GM19467 (cell line): ENCODE results near the gene XAGE3.
"Not testable (repeated sequence)": the region's sequence is repeated elsewhere in the genome, so short reads cannot be mapped to it uniquely, and the experiment has no call there.

ENCODE experiments used
- ATAC-seq: cut with Tn5 transposase; IDR thresholded peaks from one replicate; pipeline ENCODE4 v1.9.1; 2021; ENCODE audit warnings: mild to moderate bottlenecking, moderate library complexity; ENCODE audit not compliant: unreplicated experiment

XAGE3 gene, protein sequence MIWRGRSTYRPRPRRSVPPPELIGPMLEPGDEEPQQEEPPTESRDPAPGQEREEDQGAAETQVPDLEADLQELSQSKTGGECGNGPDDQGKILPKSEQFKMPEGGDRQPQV

DNA sequence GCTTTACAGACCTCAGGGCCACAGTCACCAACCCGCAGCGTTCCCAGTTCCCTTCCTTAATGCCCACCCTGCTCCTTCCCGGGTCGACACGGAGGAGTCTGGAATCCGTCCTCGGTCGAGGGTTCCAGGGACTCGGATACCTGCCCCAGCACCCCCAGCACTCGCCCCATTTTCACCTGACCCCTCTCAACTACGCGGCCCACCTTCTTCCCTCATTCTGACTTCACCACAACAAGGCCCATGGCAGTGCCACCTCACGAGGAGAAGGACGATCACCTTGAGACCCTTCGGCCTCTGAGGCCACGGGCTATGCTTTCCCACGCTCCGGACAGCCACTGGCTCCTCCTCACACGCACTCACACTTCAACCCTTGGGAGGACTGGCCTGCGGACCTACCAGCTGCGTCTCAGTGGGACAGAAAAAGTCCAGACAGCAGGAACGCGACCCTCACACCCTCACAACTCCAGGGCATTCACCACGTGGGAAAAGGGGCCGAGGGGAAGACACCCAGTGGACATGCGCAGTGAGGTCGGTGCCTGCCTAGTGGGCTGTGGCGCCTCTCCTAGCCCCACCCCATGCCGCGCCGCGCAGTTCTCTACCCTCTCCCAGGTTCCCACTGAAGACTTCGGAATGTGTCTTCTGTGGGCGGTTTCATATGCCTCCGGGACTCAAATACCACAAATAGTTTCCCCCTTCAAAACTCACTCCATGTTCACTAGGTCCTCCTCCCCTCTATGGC is at the start of gene XAGE3:
TSS of gene XAGE3 (minus strand) at position 474 of the 739 bp plus-strand sequence. CDS start 950 bp downstream, outside the sequence.
- ATAC-seq: no peak

DNA sequence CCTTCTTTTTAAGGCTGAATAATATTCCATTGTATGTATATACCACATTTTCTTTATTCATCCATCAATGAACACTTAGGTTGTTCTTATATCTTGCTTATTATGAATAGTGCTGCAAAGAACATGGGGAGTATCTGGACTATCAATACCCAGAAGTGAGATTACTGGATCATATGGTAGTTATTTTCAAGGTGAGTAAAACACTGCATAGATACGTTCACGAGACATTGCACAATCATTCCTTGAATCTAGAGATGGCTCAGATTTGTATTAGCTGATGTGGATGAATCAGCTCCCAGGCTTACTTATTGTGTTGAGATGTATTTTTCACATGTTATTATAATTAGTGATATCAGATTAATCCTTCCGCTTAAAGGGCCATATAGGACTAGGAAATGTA is 46.8 kb upstream of the XAGE3 start:
- ATAC-seq: not testable (repeated sequence)

DNA sequence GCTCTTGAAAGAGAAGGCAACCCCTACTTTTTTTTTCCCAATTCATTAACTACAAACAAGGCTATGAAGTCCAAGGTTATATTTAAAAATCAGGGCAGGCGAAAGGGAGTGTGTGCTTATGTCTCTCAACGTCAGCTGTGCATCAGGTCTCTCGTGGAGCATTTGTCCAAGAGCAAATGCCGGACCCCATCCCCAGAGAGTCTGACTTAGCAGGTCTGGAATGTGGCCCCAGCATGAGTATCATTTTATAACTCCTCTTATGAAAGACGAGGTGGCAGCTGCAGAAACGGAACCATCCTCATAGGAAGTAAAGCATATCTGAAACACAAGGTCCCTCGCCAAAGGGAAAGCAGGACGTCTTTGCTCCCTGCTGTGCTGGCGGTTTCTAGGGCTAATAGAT is 45.8 kb upstream of the XAGE3 start:
- ATAC-seq: not testable (repeated sequence)

DNA sequence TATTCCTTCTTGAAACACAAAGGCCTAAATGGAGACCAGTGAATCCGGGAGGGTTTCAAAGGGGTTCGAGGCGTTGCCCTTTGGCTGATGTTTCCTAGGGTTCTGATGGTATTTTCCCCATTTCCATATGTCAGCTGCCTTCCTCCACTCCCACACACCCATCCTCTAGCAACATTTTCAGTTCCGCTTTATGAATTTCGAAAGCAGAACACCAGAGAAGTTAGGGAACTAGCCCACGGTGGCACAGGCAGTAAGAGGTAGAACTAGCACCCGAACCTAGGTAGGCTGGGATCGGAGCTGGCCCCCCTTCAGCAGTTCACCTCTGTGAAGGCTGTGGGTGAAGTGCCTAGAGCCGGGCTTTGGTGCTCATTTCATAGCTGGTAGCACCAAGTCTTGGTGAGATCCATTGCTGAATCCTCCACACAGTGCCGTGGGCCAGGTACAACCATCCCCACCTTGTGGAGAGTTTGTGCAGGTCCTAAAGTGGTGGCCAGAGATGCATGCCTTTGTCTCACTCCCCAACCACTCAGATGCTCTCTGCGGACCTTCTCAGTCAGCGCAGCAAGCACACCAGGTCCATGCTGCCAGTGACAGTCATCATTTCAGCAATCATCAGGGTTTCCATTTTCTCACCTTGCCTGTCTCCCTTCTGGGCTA is 41.6 kb upstream of the XAGE3 start:
- ATAC-seq: not testable (repeated sequence)

DNA sequence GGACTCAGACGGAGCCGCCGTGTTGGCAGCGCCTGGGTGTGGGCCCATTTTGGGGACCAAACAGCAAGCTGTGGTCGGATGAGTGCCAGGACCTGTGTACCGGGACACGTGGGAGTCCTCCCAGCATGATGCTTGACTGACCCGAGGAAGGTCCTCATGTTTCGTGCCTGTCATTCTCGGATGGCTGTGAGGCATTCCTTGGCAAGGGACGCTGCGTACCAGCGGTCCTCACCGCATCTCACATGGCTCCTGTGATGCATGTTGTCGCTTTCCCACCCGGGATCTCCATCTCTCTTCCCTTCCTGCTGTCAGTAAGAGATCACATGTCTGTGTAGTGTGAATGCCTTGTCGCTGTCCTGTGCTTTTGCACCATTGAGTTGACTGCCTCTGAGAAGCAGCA is 40.0 kb upstream of the XAGE3 start:
- ATAC-seq: not testable (repeated sequence)

DNA sequence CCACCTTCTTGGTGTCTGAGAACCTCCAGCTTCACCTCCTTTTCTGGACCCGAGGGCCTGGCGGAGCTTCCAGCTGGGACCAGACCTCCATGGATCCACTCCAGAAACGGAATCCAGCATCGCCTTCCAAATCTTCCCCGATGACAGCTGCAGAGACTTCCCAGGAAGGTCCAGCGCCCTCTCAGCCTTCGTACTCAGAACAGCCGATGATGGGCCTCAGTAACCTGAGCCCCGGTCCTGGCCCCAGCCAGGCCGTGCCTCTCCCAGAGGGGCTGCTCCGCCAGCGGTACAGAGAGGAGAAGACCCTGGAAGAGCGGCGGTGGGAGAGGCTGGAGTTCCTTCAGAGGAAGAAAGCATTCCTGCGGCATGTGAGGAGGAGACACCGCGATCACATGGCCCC is 39.3 kb upstream of the XAGE3 start:
- ATAC-seq: not testable (repeated sequence)

DNA sequence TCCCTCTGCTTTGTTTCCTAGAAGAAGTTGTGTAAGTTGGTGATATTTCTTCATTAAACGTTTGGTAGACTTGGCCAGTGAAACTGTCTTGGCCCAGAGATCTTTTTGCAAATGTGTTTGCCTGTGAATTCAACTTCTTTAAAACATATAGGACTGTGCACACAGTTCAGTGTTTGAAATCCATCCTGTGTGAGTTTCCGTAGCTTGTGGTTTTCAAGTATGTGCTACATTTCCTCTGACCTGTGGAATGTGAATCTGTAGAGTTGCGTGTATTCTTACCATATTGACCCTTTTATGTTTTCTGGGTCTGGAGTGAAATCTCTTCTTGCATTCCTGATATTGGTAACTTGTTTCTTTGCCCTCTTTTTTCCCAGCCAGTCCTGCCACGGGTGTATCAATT is 38.2 kb upstream of the XAGE3 start:
- not testable (repeated sequence) for ATAC-seq

DNA sequence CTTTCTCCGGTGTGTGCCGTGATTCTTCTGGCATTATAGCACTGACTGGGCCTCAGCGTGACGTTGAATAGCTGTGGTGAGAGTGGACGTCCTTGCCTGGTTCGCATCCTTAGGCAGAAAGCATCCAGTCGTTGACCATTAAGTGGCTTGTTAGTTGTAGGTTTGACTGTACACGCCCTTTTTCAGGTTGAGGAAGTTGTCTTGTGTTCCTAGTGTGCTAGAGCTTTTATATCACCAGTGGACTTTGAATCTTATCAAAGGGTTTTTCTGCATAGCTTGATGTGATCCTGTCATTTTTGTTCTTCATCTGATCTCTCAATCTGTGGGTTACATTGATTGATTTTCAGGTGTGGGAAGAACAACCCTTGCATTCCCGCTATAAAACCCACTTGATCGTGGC is 37.6 kb upstream of the XAGE3 start:
- not testable (repeated sequence) for ATAC-seq

DNA sequence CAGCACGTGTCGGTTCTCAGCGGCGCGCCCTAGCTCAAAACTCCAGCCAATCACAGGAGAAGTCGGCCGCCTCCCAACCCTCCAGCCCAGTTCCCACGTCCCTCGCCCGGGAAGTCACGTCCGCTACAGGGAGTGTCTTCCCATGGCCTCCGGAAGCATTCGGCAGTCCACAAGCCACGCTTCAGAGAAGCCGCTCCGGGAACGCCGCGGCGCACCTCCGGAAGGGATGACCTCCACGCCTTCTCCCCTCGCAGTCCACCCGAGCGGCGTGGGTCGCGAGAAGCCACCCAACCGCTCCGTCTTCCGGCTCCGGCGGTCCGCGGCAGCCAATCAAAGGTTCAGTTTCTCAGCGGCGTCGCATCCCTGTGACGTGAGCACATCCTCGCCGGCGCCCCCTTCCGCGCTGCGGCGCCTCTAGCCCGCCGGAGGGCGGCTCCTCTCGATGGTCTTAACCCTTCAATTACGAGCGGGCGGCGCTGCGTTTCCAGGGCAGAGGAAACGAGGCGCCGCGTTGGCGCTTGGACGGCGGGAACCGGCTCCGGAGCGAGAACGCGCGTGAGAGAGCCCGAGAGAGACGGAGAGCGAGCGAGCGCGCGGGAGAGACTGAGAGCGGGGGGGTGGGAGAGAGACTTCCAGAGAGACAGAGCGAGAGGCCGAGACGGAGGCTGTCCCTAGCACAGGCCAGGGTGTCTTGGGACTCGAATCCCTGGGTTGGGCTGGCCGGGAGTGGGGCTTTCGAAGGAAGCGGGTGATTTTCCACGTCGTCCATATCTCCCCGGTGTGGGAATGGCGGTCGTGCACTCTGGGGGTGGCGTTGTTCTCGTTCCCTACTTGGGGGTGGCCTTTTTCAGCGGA is 29.2 kb upstream of the XAGE3 start, which contains the start of gene FAM156B:
TSS of gene FAM156B (plus strand) at position 476 of the 855 bp plus-strand sequence. CDS start 9,896 bp downstream, outside the sequence.
- ATAC-seq: peak; percentile 75

DNA sequence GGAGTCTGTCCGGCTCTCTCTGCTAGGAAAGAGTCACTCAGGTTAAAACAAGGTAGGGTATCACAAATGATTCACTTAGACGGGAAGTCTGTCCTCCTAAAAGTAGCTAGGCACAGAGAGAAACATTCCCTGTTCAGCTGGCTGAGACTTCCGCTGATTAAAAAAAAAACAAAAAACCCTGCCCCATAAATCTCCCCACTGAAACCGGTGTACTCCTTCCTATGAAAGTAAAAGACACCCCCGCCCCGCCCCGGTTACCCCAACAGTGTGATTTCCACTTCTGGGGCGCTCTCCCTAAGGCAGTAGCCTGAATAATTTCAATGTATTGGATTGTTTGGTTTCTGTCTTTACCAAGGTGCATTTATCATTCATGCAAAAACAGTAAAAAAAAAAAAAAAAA is 28.6 kb upstream of the XAGE3 start:
- ATAC-seq: peak; percentile 26

DNA sequence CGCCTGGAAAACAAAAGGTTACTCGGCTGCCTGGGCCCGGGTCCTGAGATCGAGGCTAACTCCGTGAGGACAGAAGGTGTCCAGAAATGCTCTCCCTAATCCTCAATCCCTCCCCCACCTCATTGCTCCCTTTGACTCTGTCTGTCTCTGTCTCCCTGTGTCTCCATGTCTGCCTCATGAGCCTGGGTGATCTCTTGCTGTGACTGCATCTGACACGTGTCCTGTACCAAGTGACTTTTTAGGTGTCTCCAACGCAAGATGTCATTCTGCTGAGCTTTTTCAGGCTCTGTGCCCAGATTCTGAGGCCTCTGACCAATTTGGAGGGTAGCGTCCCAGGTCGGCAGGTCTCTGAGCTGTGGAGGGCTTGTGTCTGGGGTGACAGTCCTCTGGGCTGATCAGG is 20.2 kb upstream of the XAGE3 start:
- not testable (repeated sequence) for ATAC-seq

DNA sequence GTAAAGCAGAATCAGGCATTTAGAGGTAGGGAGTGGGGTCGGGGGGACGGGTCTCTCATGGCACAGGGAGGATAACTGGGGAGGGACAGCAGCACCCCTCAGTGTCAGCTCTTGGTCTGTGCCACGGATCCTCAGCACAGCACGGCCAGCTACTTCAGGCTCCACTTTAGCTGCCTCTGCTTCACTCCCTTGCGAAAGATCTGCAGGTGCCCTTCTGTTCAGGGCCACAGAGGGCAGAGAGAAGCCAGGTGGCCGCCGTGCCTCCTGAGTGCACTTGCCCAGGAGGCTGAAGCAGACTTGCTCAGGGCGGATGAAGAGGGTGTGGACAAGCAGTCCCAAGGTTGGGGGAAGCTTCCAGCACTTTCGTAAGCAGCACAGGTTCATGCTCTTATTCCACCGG is 19.6 kb upstream of the XAGE3 start:
- not testable (repeated sequence) for ATAC-seq

DNA sequence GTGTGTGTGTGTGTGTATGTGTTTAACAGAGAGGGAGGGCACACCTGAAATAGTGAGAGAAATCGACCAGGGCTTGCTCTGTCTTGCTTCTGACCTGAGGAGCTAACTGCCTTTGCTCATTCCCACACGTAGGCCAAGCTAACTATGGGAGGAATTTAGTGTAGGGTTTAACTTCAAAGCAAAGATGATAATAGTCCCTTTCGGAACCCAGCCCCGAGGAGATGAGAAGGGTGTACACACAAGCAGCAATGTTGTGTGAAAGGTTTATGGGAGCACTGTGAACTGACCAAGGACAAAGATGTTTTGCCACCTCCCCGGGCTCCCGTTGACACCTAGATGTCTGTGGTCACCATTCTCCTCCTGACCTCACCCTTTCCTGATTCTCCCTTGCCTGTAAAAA is 8.5 kb upstream of the XAGE3 start:
- not testable (repeated sequence) for ATAC-seq

DNA sequence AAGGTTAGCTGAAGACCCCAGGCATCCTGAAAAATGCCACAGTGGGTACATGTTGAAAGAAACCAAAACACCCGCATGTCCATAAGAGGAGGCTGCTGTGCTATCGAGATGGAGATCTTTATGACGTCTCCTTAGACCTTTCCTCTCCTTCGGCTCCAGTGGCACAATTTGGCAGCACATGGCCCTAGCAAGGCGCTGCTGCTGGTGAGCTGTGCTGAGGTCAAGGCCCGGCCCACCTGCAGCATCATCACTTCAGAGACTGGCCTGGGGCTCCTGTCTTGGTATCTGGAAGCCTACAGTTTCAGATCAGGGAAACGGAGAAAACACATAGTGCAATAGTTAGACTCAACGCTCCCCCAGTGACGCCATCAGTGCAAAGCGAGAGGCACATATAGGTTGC is 7.6 kb upstream of the XAGE3 start:
- ATAC-seq: not testable (repeated sequence)

DNA sequence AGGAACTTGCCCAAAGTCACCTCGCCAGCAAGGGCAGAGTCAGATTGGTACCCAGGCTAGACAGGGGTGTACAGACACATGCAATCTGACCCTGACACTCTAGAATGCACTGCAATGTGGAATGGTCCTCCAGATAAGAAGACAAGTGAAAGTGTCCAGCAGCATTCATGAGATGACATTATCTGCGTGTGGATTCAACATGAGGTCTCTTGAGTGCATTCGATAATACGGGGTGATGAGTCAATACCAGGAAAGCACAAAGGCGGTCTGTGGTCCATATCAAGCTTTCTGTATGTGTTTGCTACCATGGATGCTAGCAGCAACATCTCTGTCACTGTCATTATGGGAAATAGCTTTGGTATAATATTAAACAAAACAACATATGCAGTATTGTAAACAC is 6.8 kb upstream of the XAGE3 start:
- ATAC-seq: no peak

DNA sequence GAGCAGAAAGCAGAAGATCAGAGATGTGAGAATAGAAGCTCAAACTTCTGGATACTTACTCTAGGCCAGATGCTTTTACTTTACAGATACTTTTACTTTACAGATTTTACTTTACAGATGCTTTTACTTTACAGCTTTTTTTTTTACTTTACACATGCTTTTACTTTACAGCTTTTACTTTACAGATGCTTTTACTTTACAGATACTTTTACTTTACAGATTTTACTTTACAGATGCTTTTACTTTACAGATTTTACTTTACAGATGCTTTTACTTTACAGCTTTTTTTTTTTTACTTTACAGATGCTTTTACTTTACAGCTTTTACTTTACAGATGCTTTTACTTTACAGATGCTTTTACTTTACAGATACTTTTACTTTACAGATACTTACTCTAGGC is 5.9 kb upstream of the XAGE3 start:
- ATAC-seq: not testable (repeated sequence)

DNA sequence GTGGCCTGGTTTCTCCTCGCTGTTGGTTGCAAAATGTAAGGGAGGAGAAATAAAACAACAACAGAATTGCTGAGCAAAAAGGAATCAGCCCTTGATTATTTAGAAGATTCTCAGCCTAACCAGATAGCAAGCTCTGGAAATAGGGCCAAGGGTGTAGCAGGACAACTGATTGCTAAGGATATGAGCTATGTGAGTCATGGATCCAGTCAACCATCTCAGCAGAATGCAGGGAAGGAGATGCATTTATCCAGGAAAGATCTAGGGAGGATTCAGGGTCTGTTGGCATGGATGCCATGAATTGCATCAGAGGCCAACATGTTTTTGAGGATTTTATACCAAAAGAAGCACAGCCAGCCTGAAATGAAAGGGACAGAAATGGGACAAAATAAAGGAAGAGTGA is 2.2 kb upstream of the XAGE3 start:
- ATAC-seq: no peak

DNA sequence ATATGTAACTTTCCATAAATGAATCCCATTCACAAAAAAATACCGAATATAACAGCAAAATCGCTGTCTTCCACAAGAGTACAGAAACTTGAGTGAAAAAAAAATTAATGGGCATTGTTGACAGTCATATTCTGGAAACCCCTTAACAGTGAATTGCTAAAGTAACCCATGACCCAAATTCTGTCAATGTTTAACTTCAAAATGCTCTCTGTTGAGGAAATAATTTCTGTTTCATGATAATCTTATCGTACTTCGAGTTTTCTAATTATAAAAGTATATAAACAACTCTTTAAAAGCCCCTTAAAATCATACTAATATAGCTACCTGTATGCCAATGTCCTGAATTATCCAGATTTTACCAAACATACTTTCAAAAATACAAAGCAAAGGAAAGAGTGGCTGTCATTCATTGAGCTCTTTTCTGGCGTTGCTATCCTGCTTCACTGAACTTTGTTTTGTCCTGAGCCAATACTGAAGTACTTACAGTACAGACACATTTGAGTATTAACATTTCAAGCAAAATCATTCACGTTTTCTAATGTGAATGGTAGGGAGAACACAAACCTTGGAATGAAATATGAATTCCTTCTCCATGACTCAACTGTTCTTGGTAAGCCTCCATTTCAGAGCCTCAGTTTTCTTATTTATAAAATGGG is 2.4 kb downstream of the XAGE3 start:
- ATAC-seq: no peak

DNA sequence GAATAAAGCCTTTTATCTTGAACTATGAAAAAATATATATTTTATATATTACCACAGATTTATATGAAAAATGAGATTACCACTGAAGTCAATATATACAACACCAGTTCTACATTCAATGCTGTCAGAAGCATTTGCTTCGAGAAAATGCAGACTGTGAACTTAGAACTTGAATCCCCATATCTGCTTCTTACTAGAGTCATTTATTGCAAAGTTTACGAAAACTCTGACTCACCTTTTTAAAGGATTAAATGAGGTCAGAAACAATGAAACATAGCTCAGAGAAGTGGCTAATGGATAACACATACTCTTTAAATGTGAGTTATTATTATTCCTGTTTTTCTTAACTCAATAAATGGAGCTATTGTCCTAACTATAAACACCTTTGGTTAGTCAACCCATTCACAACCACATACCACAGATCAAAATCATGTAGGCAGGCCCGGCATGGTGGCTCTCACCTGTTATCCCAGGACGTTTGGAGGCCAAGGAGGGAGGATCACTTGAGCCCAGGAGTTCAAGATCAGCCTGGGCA is 10.8 kb downstream of the XAGE3 start:
- not testable (repeated sequence) for ATAC-seq

DNA sequence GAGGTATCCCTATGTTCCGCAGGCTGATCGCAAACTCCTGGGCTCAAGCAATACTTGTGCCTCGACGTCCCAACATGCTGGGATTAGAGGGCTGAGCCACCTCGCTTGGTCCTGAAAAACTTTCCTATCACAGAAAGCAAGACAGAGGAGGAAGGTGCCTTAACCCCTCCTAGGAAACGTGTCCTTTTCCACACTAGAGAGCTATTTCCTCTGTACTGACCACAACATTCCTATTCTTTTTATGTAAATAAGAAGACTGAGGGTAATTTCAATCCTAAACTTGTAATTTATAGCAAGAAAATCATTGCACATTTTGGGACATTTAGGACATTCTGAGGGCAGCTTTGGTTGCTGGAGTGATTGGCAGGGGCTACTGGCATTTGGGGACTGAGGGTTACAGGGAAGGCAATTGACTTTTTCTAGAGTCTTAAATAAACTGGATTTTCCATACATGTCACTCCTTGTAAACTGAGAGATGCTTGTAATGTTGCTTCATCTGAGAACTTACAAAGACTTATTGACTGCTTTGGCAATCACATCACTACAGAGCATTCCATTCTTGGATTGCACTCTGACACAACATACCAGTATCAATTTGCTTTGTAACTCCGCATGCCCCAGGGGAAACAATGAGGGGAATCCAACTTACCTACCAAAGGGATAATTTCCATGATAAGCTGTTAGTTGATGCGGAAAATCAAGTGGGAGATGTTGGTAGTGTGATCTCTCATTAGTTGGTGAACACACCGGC is 15.6 kb downstream of the XAGE3 start:
- no peak for ATAC-seq
